Ascending aorta (tissue), 2 donors: ENCODE results near the gene IRF2. TPM values are rescaled to one million over a fixed set of nuclear protein-coding genes. Genes with fewer than 3 reads are reported as not detected.

Source experiments
- DNase-seq, 2 donors: peaks; one replicate each; pipeline ENCODE4 v3.0.0-alpha.2; 2019; ENCODE audit warnings: low spot score in 2 of 2
- H3K27ac ChIP-seq, 2 donors: fragments of 200-600 bp; sonication (generic); one replicate each; pipeline ENCODE4 v1.5.1; 2016 to 2017; ENCODE audit warnings: mild to moderate bottlenecking in 1 of 2
- H3K27me3 ChIP-seq: fragments of 200-600 bp; sonication (generic); one replicate; pipeline ENCODE4 v1.5.1; 2017
- H3K36me3 ChIP-seq, 2 donors: fragments of 200-600 bp; sonication (generic); one replicate each; pipeline ENCODE4 v1.5.1; 2016
- H3K4me1 ChIP-seq, 2 donors: fragments of 200-600 bp; sonication (generic); one replicate each; pipeline ENCODE4 v1.5.1; 2016 to 2017; ENCODE audit warnings: mild to moderate bottlenecking in 1 of 2
- H3K4me3 ChIP-seq, 2 donors: fragments of 200-600 bp; sonication (generic); one replicate each; pipeline ENCODE4 v1.5.1; 2016 to 2017; ENCODE audit warnings: mild to moderate bottlenecking in 1 of 2
- H3K9me3 ChIP-seq, 2 donors: fragments of 200-600 bp; sonication (generic); one replicate each; pipeline ENCODE4 v1.5.1; 2016
- CTCF ChIP-seq, 3 experiments: fragments of 200-600 bp in 2 of 3; fragments of 450-650 bp in 1 of 3; sonication (generic) in 2 of 3; IDR thresholded peaks; one replicate each; pipeline ENCODE4 v1.5.1; 2016 to 2019; ENCODE audit warnings: antibody characterized with exemption in 3 of 3, mild to moderate bottlenecking in 1 of 3, moderate library complexity in 1 of 3
- intact Hi-C: fragments of 100-400 bp; cut with DNase I; formaldehyde crosslinking; loops from one replicate; pipeline ENCODE4 v1.15.1; 2023
- total RNA-seq: library from RNA; depleted of rRNA; stranded (reverse); fragments of >200 nt; gene quantifications from one replicate; pipeline ENCODE4 v1.1.0, GENCODE V29; 2016

Gene IRF2
- total RNA-seq, 1 donor from 2014 or later = 39.6 TPM

- H3K9me3 ChIP-seq = no peaks in the 10 kb centered on the region
- H3K4me1 ChIP-seq = peaks cover 0 to 9% of the 10 kb centered on the region in 2 donors
- no peak for DNase-seq
- no peak for TF ChIP-seq CTCF (IDR thresholded peaks at IDR 0.05)
- H3K4me3 ChIP-seq = no peak overlapping the region
- intact Hi-C loops = loop anchor here (5.0 kb wide), 1 partner anchor 43 kb away; no protein-coding TSS in a partner anchor
- H3K36me3 ChIP-seq = no peaks in the 10 kb centered on the region
- no peak overlapping the region for H3K27ac ChIP-seq
- H3K27me3 ChIP-seq = no peaks in the 10 kb centered on the region
Observed at GRCh38 chr4:184464759-184465454, 9.4 kb downstream of the IRF2 start.

GRCh38 chr4:184463856-184464255 is 10.5 kb downstream of the IRF2 start:
- no peaks in the 10 kb centered on the region for H3K27me3 ChIP-seq
- DNase-seq = no peak
- H3K27ac ChIP-seq = no peak overlapping the region
- H3K9me3 ChIP-seq = no peaks in the 10 kb centered on the region
- H3K36me3 ChIP-seq = no peaks in the 10 kb centered on the region
- no peak overlapping the region for H3K4me3 ChIP-seq
- intact Hi-C loops = loop anchor here (5.0 kb wide), 1 partner anchor 42 kb away; no protein-coding TSS in a partner anchor
- no peak for TF ChIP-seq CTCF (IDR thresholded peaks at IDR 0.05)
- peaks cover 0 to 12% of the 10 kb centered on the region in 2 donors for H3K4me1 ChIP-seq

- no peaks in the 10 kb centered on the region for H3K36me3 ChIP-seq
- H3K27me3 ChIP-seq = no peaks in the 10 kb centered on the region
- H3K27ac ChIP-seq = no peak overlapping the region
- no peak overlapping the region for H3K4me3 ChIP-seq
- no peaks in the 10 kb centered on the region for H3K9me3 ChIP-seq
- TF ChIP-seq CTCF (IDR thresholded peaks at IDR 0.05) = no peak
- no peak for DNase-seq
- peaks cover 0 to 12% of the 10 kb centered on the region in 2 donors for H3K4me1 ChIP-seq
- intact Hi-C loops = loop anchor here (5.0 kb wide), 1 partner anchor 41 kb away; no protein-coding TSS in a partner anchor
Observed at GRCh38 chr4:184463158-184463557, 11.2 kb downstream of the IRF2 start.

GRCh38 chr4:184462724-184463123 is 11.6 kb downstream of the IRF2 start:
- Histone ChIP-seq H3K9me3 (no peaks in the 10 kb centered on the region), H3K36me3 (no peaks in the 10 kb centered on the region), H3K27ac (no peak overlapping the region), H3K27me3 (no peaks in the 10 kb centered on the region), H3K4me1 (peaks cover 0 to 16% of the 10 kb centered on the region in 2 donors), H3K4me3 (no peak overlapping the region)
- no peak for DNase-seq
- TF ChIP-seq CTCF (IDR thresholded peaks at IDR 0.05) = no peak
- intact Hi-C loops = loop anchor here (5.0 kb wide), 1 partner anchor 40 kb away; no protein-coding TSS in a partner anchor

GRCh38 chr4:184461711-184462441 is 12.5 kb downstream of the IRF2 start:
- intact Hi-C loops = loop anchor here (5.0 kb wide), 1 partner anchor 40 kb away; no protein-coding TSS in a partner anchor
- Histone ChIP-seq H3K9me3 (no peaks in the 10 kb centered on the region), H3K36me3 (no peaks in the 10 kb centered on the region), H3K27me3 (no peaks in the 10 kb centered on the region), H3K27ac (no peak overlapping the region), H3K4me1 (peaks cover 0 to 16% of the 10 kb centered on the region in 2 donors), H3K4me3 (no peak overlapping the region)
- TF ChIP-seq CTCF (IDR thresholded peaks at IDR 0.05) = no peak
- no peak for DNase-seq
